Right lobe of liver (tissue), 6 donors: Measurements from ENCODE around the gene TYROBP. TPM values are rescaled to one million over a fixed set of nuclear protein-coding genes. Genes with fewer than 3 reads are reported as not detected.

ENCODE experiments used
- ATAC-seq, 4 donors: fragments of 200-7000 bp; cut with Tn5 transposase; one replicate each; pipeline ENCODE4 v1.9.1; 2020; ENCODE audit warnings: mild to moderate bottlenecking in 4 of 4, moderate library complexity in 4 of 4
- DNase-seq, 3 donors: peaks; one replicate each; pipeline ENCODE4 v3.0.0-alpha.2; 2020
- H3K27ac ChIP-seq, 3 donors: fragments of 200-600 bp; one replicate each; pipeline ENCODE4 v1.8.0; 2022
- H3K27me3 ChIP-seq, 2 donors: fragments of 200-600 bp; one replicate each; pipeline ENCODE4 v1.8.0; 2022
- H3K36me3 ChIP-seq, 4 donors: fragments of 200-600 bp; sonication (generic) in 1 of 4; one replicate each; pipeline versions ENCODE4 v1.5.1 to v1.8.0; 2017 to 2022; ENCODE audit warnings: control low read depth in 1 of 4
- H3K4me1 ChIP-seq, 4 donors: fragments of 200-600 bp; sonication (generic) in 1 of 4; one replicate each; pipeline versions ENCODE4 v1.5.1 to v1.8.0; 2017 to 2022; ENCODE audit warnings: control low read depth in 1 of 4
- H3K4me3 ChIP-seq, 3 donors: fragments of 200-600 bp; one replicate each; pipeline ENCODE4 v1.8.0; 2022
- H3K9me3 ChIP-seq, 4 donors: fragments of 200-600 bp; sonication (generic) in 1 of 4; one replicate each; pipeline versions ENCODE4 v1.5.1 to v1.8.0; 2017 to 2022; ENCODE audit warnings: control low read depth in 1 of 4
- CTCF ChIP-seq, 4 donors: fragments of 200-600 bp in 3 of 4; fragments of 450-650 bp in 1 of 4; IDR thresholded peaks; one replicate each; pipeline versions ENCODE4 v1.5.1 to v1.8.0; 2016 to 2022; ENCODE audit warnings: antibody characterized with exemption in 4 of 4, mild to moderate bottlenecking in 2 of 4
- POLR2A ChIP-seq: fragments of 450-650 bp; IDR thresholded peaks from one replicate; pipeline ENCODE4 v1.6.1; 2017; ENCODE audit warnings: antibody characterized with exemption, mild to moderate bottlenecking
- WGBS: methylation state at CpG from one replicate; pipeline ENCODE4 v1.1.6; 2018; ENCODE audit warnings: low coverage, low lambda C conversion rate; ENCODE audit not compliant: insufficient coverage; ENCODE audit errors: missing lambda C conversion rate; 5-methylcytosine and 5-hydroxymethylcytosine counted together
- intact Hi-C, 2 donors: fragments of 100-400 bp; cut with DNase I; formaldehyde crosslinking; loops; one replicate each; pipeline versions ENCODE4 v1.11.2 to v1.14.1; 2022
- total RNA-seq, 6 experiments: library from RNA; depleted of rRNA in 2 of 6; stranded (reverse); fragments of >200 nt in 2 of 6; fragmentation: NEBNext Ultra II Directional in 3 of 6; extraction: Animal tissue kit (Norgen Biotek cat#: 25700) in 3 of 6; gene quantifications; one replicate each; pipeline versions ENCODE4 v1.1.0 to v1.2.4, GENCODE V29; 2016 to 2023
- donor health status: DM: no; HTN: yes; CAD: no.
- donor health status: DM: no; HTN: no; CAD: no.
- donor health status: DM: no; HTN: no; CAD: no.
- donor health status: DM: no; HTN: yes; CAD: no.
- donor health status: DM: no; HTN: yes; CAD: no.

Gene TYROBP
- total RNA-seq, 6 experiments from 2014 or later = 15.6 to 77.8 (median 29.7) TPM

- TF ChIP-seq CTCF (IDR thresholded peaks at IDR 0.05) = no peak
- no peak for TF ChIP-seq POLR2A
- DNase-seq = no peak
- intact Hi-C loops = no loop called here
- ATAC-seq = no peak
- Histone ChIP-seq H3K27ac (no peak overlapping the region), H3K9me3 (no peaks in the 10 kb centered on the region), H3K27me3 (no peaks in the 10 kb centered on the region), H3K4me3 (no peak overlapping the region), H3K4me1 (peaks cover 0 to 15% (median 3%) of the 10 kb centered on the region in 4 donors), H3K36me3 (peaks cover 0 to 2% (median 0%) of the 10 kb centered on the region in 4 donors)
- WGBS = 54% methylated on average over 4 of the region's 4 CpGs
Observed at GRCh38 chr19:35940839-35941238, 32.7 kb upstream of the TYROBP start.

- no peak for ATAC-seq
Observed at GRCh38 chr19:35940078-35940775, 32.1 kb upstream of the TYROBP start.

GRCh38 chr19:35939307-35940077, 31.4 kb upstream of the TYROBP start:
- no peaks in the 10 kb centered on the region for H3K27me3 ChIP-seq
- ATAC-seq (no peak), DNase-seq (peak in 1 of 3 donors; percentile 52)
- peaks cover 0 to 2% (median 0%) of the 10 kb centered on the region in 4 donors for H3K36me3 ChIP-seq
- no peak overlapping the region for H3K27ac ChIP-seq
- no peak for TF ChIP-seq CTCF (IDR thresholded peaks at IDR 0.05)
- TF ChIP-seq POLR2A = no peak
- WGBS = 83% methylated on average over 6 of the region's 55 CpGs
- no peak overlapping the region for H3K4me3 ChIP-seq
- H3K4me1 ChIP-seq = peaks cover 0 to 23% (median 5%) of the 10 kb centered on the region in 4 donors
- intact Hi-C loops = loop anchor here (5.0 kb wide), 2 partner anchors 57 to 62 kb away; no protein-coding TSS in a partner anchor
- H3K9me3 ChIP-seq = no peaks in the 10 kb centered on the region

More at GRCh38 chr19:35940078-35940775, 32.1 kb upstream of the TYROBP start:
- no peak overlapping the region for H3K27ac ChIP-seq
- intact Hi-C loops = no loop called here
- TF ChIP-seq POLR2A = no peak
- no peak for TF ChIP-seq CTCF (IDR thresholded peaks at IDR 0.05)
- peaks cover 0 to 22% (median 5%) of the 10 kb centered on the region in 4 donors for H3K4me1 ChIP-seq
- DNase-seq = peak in 1 of 3 donors; percentile 50
- no peak overlapping the region for H3K4me3 ChIP-seq
- no peaks in the 10 kb centered on the region for H3K9me3 ChIP-seq
- WGBS = 94% methylated on average over 11 of the region's 51 CpGs
- peaks cover 0 to 2% (median 0%) of the 10 kb centered on the region in 4 donors for H3K36me3 ChIP-seq
- H3K27me3 ChIP-seq = no peaks in the 10 kb centered on the region

- no peak for TF ChIP-seq CTCF (IDR thresholded peaks at IDR 0.05)
- TF ChIP-seq POLR2A = no peak
- no peak overlapping the region for H3K4me3 ChIP-seq
- peaks cover 0 to 2% (median 0%) of the 10 kb centered on the region in 4 donors for H3K36me3 ChIP-seq
- ATAC-seq (no peak), DNase-seq (peak in 1 of 3 donors; percentile 35)
- WGBS = 77% methylated on average over 13 of the region's 13 CpGs
- no peak overlapping the region for H3K27ac ChIP-seq
- no peaks in the 10 kb centered on the region for H3K27me3 ChIP-seq
- peaks cover 0 to 23% (median 5%) of the 10 kb centered on the region in 4 donors for H3K4me1 ChIP-seq
- intact Hi-C loops = loop anchor here (5.0 kb wide), 2 partner anchors 56 to 61 kb away; no protein-coding TSS in a partner anchor
- H3K9me3 ChIP-seq = no peaks in the 10 kb centered on the region
Observed at GRCh38 chr19:35938282-35939224, 30.5 kb upstream of the TYROBP start.
